CD14-positive monocyte (primary cell): ENCODE results near the gene CACNA1C. TPM values are rescaled to one million over a fixed set of nuclear protein-coding genes. Genes with fewer than 3 reads are reported as not detected.

Experiments
- DNase-seq, 3 donors: peaks; one replicate each; pipeline ENCODE4 v3.0.0-alpha.2; 2011 to 2022
- H2AFZ ChIP-seq: 2 replicates; pipeline ENCODE4 v1.6.0; 2012; ENCODE audit warnings: mild to moderate bottlenecking, low read depth, low read length, inconsistent platforms; ENCODE audit not compliant: insufficient read depth, poor library complexity, severe bottlenecking
- H3K27ac ChIP-seq, 2 donors: 1 replicate in 1 of 2; 2 replicates in 1 of 2; pipeline ENCODE4 v1.5.1; 2012 to 2013; ENCODE audit warnings: low read length in 2 of 2, control low read depth in 1 of 2, inconsistent platforms in 1 of 2, low read depth in 1 of 2, mild to moderate bottlenecking in 1 of 2
- H3K27me3 ChIP-seq, 2 donors: one replicate each; pipeline versions ENCODE4 v1.6.0 to v1.6.1; 2011 to 2013; ENCODE audit warnings: low read length in 2 of 2; ENCODE audit not compliant: control insufficient read depth in 2 of 2, insufficient read depth in 2 of 2
- H3K36me3 ChIP-seq, 2 donors: replicated peaks in 1 of 2; 1 replicate in 1 of 2; 2 replicates in 1 of 2; pipeline versions ENCODE4 v1.5.1 to v1.6.1; 2012 to 2013; ENCODE audit warnings: low read length in 2 of 2, control low read depth in 1 of 2, inconsistent platforms in 1 of 2, mild to moderate bottlenecking in 1 of 2; ENCODE audit not compliant: insufficient read depth in 2 of 2, control insufficient read depth in 1 of 2
- H3K4me1 ChIP-seq, 2 donors: 1 replicate in 1 of 2; 2 replicates in 1 of 2; pipeline versions ENCODE4 v1.5.1 to v1.6.1; 2012 to 2013; ENCODE audit warnings: low read length in 2 of 2, control low read depth in 1 of 2, inconsistent platforms in 1 of 2, mild to moderate bottlenecking in 1 of 2, moderate library complexity in 1 of 2; ENCODE audit not compliant: insufficient read depth in 2 of 2, control insufficient read depth in 1 of 2
- H3K4me2 ChIP-seq: replicated peaks from 2 replicates; pipeline ENCODE3; 2012; ENCODE audit warnings: low read length, moderate library complexity, mild to moderate bottlenecking; ENCODE audit not compliant: poor library complexity, severe bottlenecking; ENCODE audit errors: extremely low read depth
- H3K4me3 ChIP-seq, 3 experiments: fragments of 200-600 bp in 1 of 3; sonication (generic) in 1 of 3; replicated peaks in 1 of 3; 1 replicate in 2 of 3; 2 replicates in 1 of 3; pipeline ENCODE4 v1.5.1; 2011 to 2013; ENCODE audit warnings: low read length in 3 of 3, mild to moderate bottlenecking in 3 of 3, control low read depth in 2 of 3, low read depth in 2 of 3, inconsistent platforms in 1 of 3, moderate library complexity in 1 of 3
- H3K79me2 ChIP-seq: 2 replicates; pipeline ENCODE4 v1.6.0; 2012; ENCODE audit warnings: mild to moderate bottlenecking, control low read depth, inconsistent platforms, low read length, moderate library complexity; ENCODE audit not compliant: insufficient read depth
- H3K9ac ChIP-seq: 2 replicates; pipeline ENCODE4 v1.6.0; 2017; ENCODE audit warnings: low read length, mild to moderate bottlenecking; ENCODE audit not compliant: insufficient read depth, poor library complexity, severe bottlenecking
- H3K9me3 ChIP-seq, 2 donors: replicated peaks in 1 of 2; 1 replicate in 1 of 2; 2 replicates in 1 of 2; pipeline versions ENCODE4 v1.5.1 to v1.6.1; 2012 to 2013; ENCODE audit warnings: low read length in 2 of 2, control low read depth in 1 of 2; ENCODE audit not compliant: control insufficient read depth in 1 of 2, insufficient read depth in 1 of 2
- H4K20me1 ChIP-seq: 2 replicates; pipeline ENCODE4 v1.6.0; 2012; ENCODE audit warnings: mild to moderate bottlenecking, low read length, control low read depth, moderate library complexity; ENCODE audit not compliant: insufficient read depth
- H3K27ac Mint-ChIP-seq, 7 donors: one replicate each; pipeline ENCODE4 v1.8.0; 2020; ENCODE audit warnings: mild to moderate bottlenecking in 7 of 7, mixed read lengths in 7 of 7, moderate library complexity in 6 of 7, inconsistent platforms in 2 of 7
- H3K27me3 Mint-ChIP-seq, 3 donors: one replicate each; pipeline ENCODE4 v1.8.0; 2021 to 2022; ENCODE audit warnings: low read depth in 3 of 3, mild to moderate bottlenecking in 3 of 3, mixed read lengths in 3 of 3, moderate library complexity in 3 of 3, inconsistent platforms in 1 of 3
- H3K36me3 Mint-ChIP-seq, 2 donors: one replicate each; pipeline ENCODE4 v1.8.0; 2020; ENCODE audit warnings: mixed read lengths in 2 of 2, inconsistent platforms in 1 of 2, mild to moderate bottlenecking in 1 of 2
- H3K4me1 Mint-ChIP-seq: one replicate; pipeline ENCODE4 v1.8.0; 2020; ENCODE audit warnings: mild to moderate bottlenecking, mixed read lengths
- H3K4me3 Mint-ChIP-seq, 2 donors: one replicate each; pipeline ENCODE4 v1.8.0; 2020; ENCODE audit warnings: mild to moderate bottlenecking in 2 of 2, mixed read lengths in 2 of 2, moderate library complexity in 1 of 2
- H3K9me3 Mint-ChIP-seq, 7 donors: one replicate each; pipeline ENCODE4 v1.8.0; 2020 to 2022; ENCODE audit warnings: mixed read lengths in 7 of 7, mild to moderate bottlenecking in 6 of 7, moderate library complexity in 6 of 7, inconsistent platforms in 2 of 7
- WGBS: methylation state at CpG from one replicate; pipeline ENCODE4 v1.1.5; 2013; ENCODE audit warnings: missing lambda C conversion rate; ENCODE audit not compliant: insufficient coverage; 5-methylcytosine and 5-hydroxymethylcytosine counted together
- intact Hi-C, 2 donors: fragments of 100-400 bp; cut with micrococcal nuclease; formaldehyde crosslinking; loops; one replicate each; pipeline versions ENCODE4 v1.15.0 to v1.15.1; 2023
- polyA plus RNA-seq, 3 donors: library from polyadenylated mRNA; depleted of rRNA in 1 of 3; unstranded in 2 of 3; stranded (reverse) in 1 of 3; fragments of 300-500 nt in 2 of 3; fragments of >200 nt in 1 of 3; fragmentation: Illumina TruSeq in 2 of 3; gene quantifications; 1 replicate in 2 of 3; 2 replicates in 1 of 3; pipeline ENCODE4 v1.2.3, GENCODE V29; 2012 to 2021
- TF ChIP-seq, protein P1 (sequence below): fragments of 200-600 bp; IDR thresholded peaks from one replicate; pipeline ENCODE4 v1.8.0; 2022; ENCODE audit warnings: antibody characterized with exemption, mild to moderate bottlenecking

The CACNA1C gene
- polyA plus RNA-seq, 3 donors = not detected

DNA sequence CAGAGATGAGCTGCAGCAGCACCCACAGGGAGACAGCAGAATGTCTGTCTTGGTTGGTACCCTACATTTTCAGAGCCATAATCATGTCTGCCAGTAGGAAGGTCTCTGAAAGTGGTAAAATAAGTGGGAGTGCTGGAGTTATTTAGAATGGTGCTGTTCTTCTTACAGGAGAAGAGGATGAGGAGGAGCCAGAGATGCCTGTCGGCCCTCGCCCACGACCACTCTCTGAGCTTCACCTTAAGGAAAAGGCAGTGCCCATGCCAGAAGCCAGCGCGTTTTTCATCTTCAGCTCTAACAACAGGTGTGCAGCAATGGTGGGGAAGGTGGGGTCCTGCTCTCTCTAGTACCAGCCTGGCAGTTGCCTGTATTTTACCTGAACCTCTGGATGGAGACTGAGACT, 540.3 kb downstream of the CACNA1C start:
- no peak overlapping the region for H3K27ac Mint-ChIP-seq
- H3K4me1 Mint-ChIP-seq = no peaks in the 10 kb centered on the region
- TF ChIP-seq, protein P1, sequence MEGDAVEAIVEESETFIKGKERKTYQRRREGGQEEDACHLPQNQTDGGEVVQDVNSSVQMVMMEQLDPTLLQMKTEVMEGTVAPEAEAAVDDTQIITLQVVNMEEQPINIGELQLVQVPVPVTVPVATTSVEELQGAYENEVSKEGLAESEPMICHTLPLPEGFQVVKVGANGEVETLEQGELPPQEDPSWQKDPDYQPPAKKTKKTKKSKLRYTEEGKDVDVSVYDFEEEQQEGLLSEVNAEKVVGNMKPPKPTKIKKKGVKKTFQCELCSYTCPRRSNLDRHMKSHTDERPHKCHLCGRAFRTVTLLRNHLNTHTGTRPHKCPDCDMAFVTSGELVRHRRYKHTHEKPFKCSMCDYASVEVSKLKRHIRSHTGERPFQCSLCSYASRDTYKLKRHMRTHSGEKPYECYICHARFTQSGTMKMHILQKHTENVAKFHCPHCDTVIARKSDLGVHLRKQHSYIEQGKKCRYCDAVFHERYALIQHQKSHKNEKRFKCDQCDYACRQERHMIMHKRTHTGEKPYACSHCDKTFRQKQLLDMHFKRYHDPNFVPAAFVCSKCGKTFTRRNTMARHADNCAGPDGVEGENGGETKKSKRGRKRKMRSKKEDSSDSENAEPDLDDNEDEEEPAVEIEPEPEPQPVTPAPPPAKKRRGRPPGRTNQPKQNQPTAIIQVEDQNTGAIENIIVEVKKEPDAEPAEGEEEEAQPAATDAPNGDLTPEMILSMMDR = no peak
- Histone ChIP-seq H3K79me2 (no peaks in the 10 kb centered on the region), H3K4me2 (no peak overlapping the region), H3K27me3 (no peaks in the 10 kb centered on the region), H3K36me3 (no peaks in the 10 kb centered on the region), H2AFZ (no peak overlapping the region), H3K27ac (no peak overlapping the region), H3K9ac (no peak overlapping the region), H3K9me3 (peaks cover 0 to 6% of the 10 kb centered on the region in 2 donors), H3K4me3 (no peak overlapping the region), H4K20me1 (no peaks in the 10 kb centered on the region), H3K4me1 (no peaks in the 10 kb centered on the region)
- peaks cover 2 to 11% (median 4%) of the 10 kb centered on the region in 7 donors for H3K9me3 Mint-ChIP-seq
- H3K27me3 Mint-ChIP-seq = peaks cover 2 to 6% (median 3%) of the 10 kb centered on the region in 3 donors
- no peak for DNase-seq
- no peak overlapping the region for H3K4me3 Mint-ChIP-seq
- WGBS = no CpG with 5 or more reads among the region's 5 CpGs
- intact Hi-C loops = no loop called here
- no peaks in the 10 kb centered on the region for H3K36me3 Mint-ChIP-seq

GRCh38 chr12:2596441-2596840, 543.7 kb downstream of the CACNA1C start:
- peaks cover 2 to 11% (median 4%) of the 10 kb centered on the region in 7 donors for H3K9me3 Mint-ChIP-seq
- Histone ChIP-seq H2AFZ (no peak overlapping the region), H3K4me2 (no peak overlapping the region), H3K27ac (no peak overlapping the region), H3K4me1 (no peaks in the 10 kb centered on the region), H3K79me2 (no peaks in the 10 kb centered on the region), H4K20me1 (no peaks in the 10 kb centered on the region), H3K4me3 (no peak overlapping the region), H3K27me3 (no peaks in the 10 kb centered on the region), H3K36me3 (no peaks in the 10 kb centered on the region), H3K9me3 (peaks cover 0 to 5% of the 10 kb centered on the region in 2 donors), H3K9ac (no peak overlapping the region)
- no peaks in the 10 kb centered on the region for H3K4me1 Mint-ChIP-seq
- TF ChIP-seq, protein P1 = no peak
- no peak for DNase-seq
- no peak overlapping the region for H3K4me3 Mint-ChIP-seq
- WGBS = 91% methylated on average over 3 of the region's 6 CpGs
- H3K27ac Mint-ChIP-seq = no peak overlapping the region
- H3K27me3 Mint-ChIP-seq = peaks cover 0 to 8% (median 0%) of the 10 kb centered on the region in 3 donors
- intact Hi-C loops = no loop called here
- no peaks in the 10 kb centered on the region for H3K36me3 Mint-ChIP-seq
